Suprapubic skin (tissue), 4 donors: ENCODE data around the gene STIP1.
"Not testable (repeated sequence)": the region's sequence is repeated elsewhere in the genome, so short reads cannot be mapped to it uniquely, and the experiment has no call there.

Experiments used
- POLR2A ChIP-seq, 2 donors: fragments of 450-650 bp; IDR thresholded peaks; one replicate each; pipeline ENCODE4 v1.6.1; 2017; ENCODE audit warnings: antibody characterized with exemption in 2 of 2, mild to moderate bottlenecking in 2 of 2, moderate library complexity in 2 of 2
- POLR2AphosphoS5 ChIP-seq, 3 donors: sonication (generic); formaldehyde crosslinking; IDR thresholded peaks; one replicate each; pipeline ENCODE4 v1.6.1; 2017; ENCODE audit warnings: antibody characterized with exemption in 3 of 3
- TF ChIP-seq, protein P1 (sequence below), 2 donors: fragments of 200-600 bp in 1 of 2; fragments of 450-650 bp in 1 of 2; sonication (generic) in 1 of 2; IDR thresholded peaks; one replicate each; pipeline ENCODE4 v1.5.1; 2016 to 2019; ENCODE audit warnings: antibody characterized with exemption in 2 of 2, mild to moderate bottlenecking in 1 of 2, moderate library complexity in 1 of 2

DNA sequence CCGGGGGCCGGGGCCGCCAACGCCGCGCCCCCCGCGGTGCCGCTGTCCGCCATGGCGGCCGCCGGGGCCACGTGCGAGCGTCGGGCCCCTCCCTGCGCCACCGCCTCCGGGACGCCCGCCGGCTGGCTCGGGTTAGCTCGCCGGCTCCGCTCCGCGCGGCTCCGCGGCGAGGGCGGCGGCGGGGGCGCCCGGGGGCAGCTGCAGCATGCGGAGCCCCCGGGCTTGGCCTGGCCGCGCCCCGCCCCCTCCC, 60.6 kb downstream of the STIP1 start:
- TF ChIP-seq, protein P1, sequence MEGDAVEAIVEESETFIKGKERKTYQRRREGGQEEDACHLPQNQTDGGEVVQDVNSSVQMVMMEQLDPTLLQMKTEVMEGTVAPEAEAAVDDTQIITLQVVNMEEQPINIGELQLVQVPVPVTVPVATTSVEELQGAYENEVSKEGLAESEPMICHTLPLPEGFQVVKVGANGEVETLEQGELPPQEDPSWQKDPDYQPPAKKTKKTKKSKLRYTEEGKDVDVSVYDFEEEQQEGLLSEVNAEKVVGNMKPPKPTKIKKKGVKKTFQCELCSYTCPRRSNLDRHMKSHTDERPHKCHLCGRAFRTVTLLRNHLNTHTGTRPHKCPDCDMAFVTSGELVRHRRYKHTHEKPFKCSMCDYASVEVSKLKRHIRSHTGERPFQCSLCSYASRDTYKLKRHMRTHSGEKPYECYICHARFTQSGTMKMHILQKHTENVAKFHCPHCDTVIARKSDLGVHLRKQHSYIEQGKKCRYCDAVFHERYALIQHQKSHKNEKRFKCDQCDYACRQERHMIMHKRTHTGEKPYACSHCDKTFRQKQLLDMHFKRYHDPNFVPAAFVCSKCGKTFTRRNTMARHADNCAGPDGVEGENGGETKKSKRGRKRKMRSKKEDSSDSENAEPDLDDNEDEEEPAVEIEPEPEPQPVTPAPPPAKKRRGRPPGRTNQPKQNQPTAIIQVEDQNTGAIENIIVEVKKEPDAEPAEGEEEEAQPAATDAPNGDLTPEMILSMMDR (IDR thresholded peaks at IDR 0.05), result not testable (repeated sequence)
- not testable (repeated sequence) for TF ChIP-seq POLR2A, POLR2AphosphoS5 (IDR thresholded peaks at IDR 0.05)
